Measurements from ENCODE around the gene IFT81.
A peak's percentile ranks its signal among the peaks of the same experiment; 100 is the strongest.

IFT81 gene

GRCh38 chr12:110159671-110160245 lies 35.6 kb downstream of the IFT81 start:
- DNase-seq (ENCODE audit: low spot score) = no peak

- DNase-seq (ENCODE audit: low spot score) = no peak
Observed at GRCh38 chr12:110165540-110166159, 41.5 kb downstream of the IFT81 start.

GRCh38 chr12:110168732-110169455 lies 44.7 kb downstream of the IFT81 start:
- no peak for DNase-seq (ENCODE audit: low spot score)

- no peak for DNase-seq (ENCODE audit: low spot score)
Observed at GRCh38 chr12:110170535-110171185, 46.5 kb downstream of the IFT81 start.

GRCh38 chr12:110171186-110171538 lies 47.0 kb downstream of the IFT81 start:
- no peak for DNase-seq (ENCODE audit: low spot score)

GRCh38 chr12:110171636-110172035 lies 47.5 kb downstream of the IFT81 start:
- DNase-seq (ENCODE audit: low spot score) = no peak

- DNase-seq (ENCODE audit: low spot score) = no peak
Observed at GRCh38 chr12:110174373-110174996, 50.3 kb downstream of the IFT81 start.

- DNase-seq (ENCODE audit: low spot score) = no peak
Observed at GRCh38 chr12:110175201-110175600, 51.0 kb downstream of the IFT81 start.

GRCh38 chr12:110176745-110177144 lies 52.6 kb downstream of the IFT81 start:
- DNase-seq (ENCODE audit: low spot score) = no peak

GRCh38 chr12:110179291-110179690 lies 55.1 kb downstream of the IFT81 start:
- DNase-seq (ENCODE audit: low spot score) = no peak

GRCh38 chr12:110180591-110181005 lies 56.4 kb downstream of the IFT81 start:
- DNase-seq (ENCODE audit: low spot score) = no peak

- DNase-seq (ENCODE audit: low spot score) = no peak
Observed at GRCh38 chr12:110182281-110182680, 58.1 kb downstream of the IFT81 start.

GRCh38 chr12:110183386-110183785 lies 59.2 kb downstream of the IFT81 start:
- no peak for DNase-seq (ENCODE audit: low spot score)

- no peak for DNase-seq (ENCODE audit: low spot score)
Observed at GRCh38 chr12:110185626-110186025, 61.5 kb downstream of the IFT81 start.

GRCh38 chr12:110186059-110186458 lies 61.9 kb downstream of the IFT81 start:
- no peak for DNase-seq (ENCODE audit: low spot score)

- DNase-seq (ENCODE audit: low spot score) = no peak
Observed at GRCh38 chr12:110193196-110193595, 69.0 kb downstream of the IFT81 start.

GRCh38 chr12:110197003-110197402 lies 72.8 kb downstream of the IFT81 start:
- no peak for DNase-seq (ENCODE audit: low spot score)

GRCh38 chr12:110198386-110198785 lies 74.2 kb downstream of the IFT81 start:
- DNase-seq (ENCODE audit: low spot score) = no peak

- peak; percentile 42 for DNase-seq (ENCODE audit: low spot score)
Observed at GRCh38 chr12:110199339-110200123, 75.4 kb downstream of the IFT81 start.

GRCh38 chr12:110200124-110200417 lies 75.9 kb downstream of the IFT81 start:
- no peak for DNase-seq (ENCODE audit: low spot score)

- DNase-seq (ENCODE audit: low spot score) = no peak
Observed at GRCh38 chr12:110201995-110202394, 77.8 kb downstream of the IFT81 start.

- DNase-seq (ENCODE audit: low spot score) = no peak
Observed at GRCh38 chr12:110203546-110203945, 79.4 kb downstream of the IFT81 start.
